Head of caudate nucleus (tissue), 42 donors: ENCODE data around the gene TCEANC2.

Experiments
- DNase-seq, 42 donors: peaks; one replicate each; pipeline versions ENCODE4 v3.0.0 to v3.0.0-alpha.2; 2020 to 2021; ENCODE audit warnings: mixed read lengths in 7 of 42
- intact Hi-C: fragments of 100-400 bp; cut with DNase I; formaldehyde crosslinking; loops from one replicate; pipeline ENCODE4 v1.15.0; 2022

Gene TCEANC2

DNA sequence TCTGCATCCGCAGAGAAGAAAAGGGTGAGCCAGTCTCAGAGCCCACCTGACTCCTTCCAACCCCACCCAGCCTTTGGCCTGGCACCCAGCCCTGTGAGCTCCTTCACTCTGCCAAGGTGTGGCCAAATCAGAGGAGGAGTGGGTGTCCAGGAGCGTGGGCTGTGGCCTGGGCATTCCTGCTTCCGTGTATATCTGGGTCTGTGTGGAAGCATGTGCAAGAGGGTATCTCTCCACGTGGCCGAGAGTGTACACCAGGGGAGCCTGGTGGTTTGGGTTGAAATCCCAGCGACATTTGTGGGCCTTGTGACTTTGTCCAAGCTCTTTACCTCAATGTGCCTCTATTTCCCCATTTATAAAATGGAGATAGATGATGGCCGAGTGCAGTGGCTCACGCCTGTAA, 69.6 kb downstream of the TCEANC2 start:
- intact Hi-C loops, result loop anchor here (5.0 kb wide), 1 partner anchor 369 kb away; no protein-coding TSS in a partner anchor
- no peak for DNase-seq

DNA sequence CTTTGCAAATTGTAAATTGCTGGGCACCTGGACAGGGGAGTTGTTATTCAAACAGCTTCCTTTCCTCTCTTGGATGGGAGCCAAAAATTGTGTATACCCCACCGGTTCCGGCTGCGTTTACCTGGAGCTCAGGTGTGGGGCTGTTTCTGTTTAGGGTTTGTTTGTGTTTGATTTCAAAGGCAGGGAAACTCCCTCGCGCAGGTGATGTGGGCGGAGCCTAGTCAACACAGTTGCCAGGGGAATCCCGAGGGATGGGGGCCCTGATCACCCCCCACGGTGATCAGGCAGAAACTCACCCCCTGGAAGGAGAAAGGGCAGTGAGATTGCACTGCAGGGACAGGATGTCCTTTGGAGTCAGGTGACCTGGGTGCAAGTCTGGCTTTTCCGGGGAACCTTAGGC, 71.1 kb downstream of the TCEANC2 start:
- intact Hi-C loops, result loop anchor here (5.0 kb wide), 1 partner anchor 368 kb away; no protein-coding TSS in a partner anchor
- DNase-seq, result no peak

DNA sequence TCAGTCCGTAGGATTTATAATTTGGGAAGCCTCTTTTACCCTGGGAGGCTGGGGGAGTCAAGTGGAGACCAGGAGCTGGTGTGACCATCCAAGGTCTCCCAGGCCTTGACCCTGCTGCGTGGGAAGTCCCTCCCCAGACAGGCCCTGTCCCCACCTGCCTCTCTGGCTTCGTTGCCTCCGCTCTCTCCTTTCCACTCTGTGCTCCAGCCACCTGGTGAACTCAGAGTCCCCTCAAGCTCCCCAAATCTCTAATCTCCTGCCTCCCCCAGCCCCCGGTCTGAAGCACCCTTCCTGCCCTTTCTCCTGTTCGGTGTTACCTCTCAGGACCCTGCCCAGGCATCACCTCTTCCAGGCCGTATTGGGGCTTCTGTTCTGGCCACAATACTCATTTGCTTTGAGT, 71.5 kb downstream of the TCEANC2 start:
- intact Hi-C loops, result loop anchor here (5.0 kb wide), 1 partner anchor 367 kb away; no protein-coding TSS in a partner anchor
- DNase-seq, result no peak

DNA sequence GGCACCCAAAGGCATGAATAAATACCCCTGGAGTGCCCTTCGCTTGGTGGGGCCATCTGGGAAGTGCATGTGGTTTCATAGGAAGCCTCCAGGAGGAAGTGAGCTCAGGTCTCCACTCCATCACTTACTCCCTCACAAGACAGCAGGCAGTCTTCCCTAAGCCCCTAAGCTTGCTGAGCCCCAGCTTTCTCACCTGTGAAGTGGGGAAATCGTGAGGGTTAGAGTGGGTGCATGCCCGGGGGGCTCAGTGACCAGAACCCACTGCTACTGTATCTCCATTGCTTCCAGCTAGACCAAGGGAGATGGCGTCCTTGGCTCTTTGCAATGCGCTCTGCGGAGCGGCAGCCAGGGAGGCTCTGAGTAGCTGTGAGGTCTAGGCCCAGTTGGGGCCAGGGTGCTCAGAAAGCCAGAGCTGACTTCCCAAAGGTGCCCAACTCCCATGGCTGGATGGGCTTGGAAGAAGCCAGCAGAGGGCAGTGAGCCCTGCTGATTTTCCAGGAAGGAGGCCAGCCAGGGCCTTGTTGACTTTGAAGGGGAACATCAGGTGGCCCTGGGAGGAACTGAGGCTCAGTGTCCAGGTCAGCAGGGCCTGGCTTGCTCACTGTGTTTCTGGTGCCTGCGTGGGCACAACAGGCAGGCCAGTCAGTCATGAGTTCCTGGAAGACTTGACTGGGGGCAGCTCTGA, 72.1 kb downstream of the TCEANC2 start:
- intact Hi-C loops, result no loop called here
- peak in 20 of 42 donors; percentile 6 to 45 (median 22) for DNase-seq

DNA sequence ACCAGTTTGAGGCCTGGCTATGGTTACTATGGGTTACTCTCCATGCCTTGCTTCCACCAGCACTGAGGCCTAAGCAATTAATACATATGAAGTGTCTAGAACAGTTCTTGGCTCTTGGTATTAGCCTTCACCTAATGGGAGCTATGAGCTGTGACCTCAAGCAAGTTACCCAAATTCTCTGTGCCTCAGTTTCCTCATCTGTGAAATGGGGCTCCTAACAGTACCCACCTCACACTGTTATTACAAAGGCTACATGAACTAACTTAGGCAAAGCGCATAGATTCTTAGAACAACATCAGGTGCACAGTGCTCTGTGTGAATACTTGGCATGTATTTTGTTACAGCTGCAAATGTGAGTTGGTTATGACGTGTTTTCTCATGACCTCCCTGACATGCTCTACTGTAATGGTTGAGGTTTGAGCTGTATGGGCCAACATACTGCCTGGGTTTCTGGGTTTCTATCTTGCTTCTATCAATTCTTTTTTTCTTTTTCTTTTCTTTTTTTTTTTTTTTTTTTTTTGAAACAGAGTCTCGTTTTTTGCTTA, 72.9 kb downstream of the TCEANC2 start:
- no peak for DNase-seq
- intact Hi-C loops, result no loop called here

DNA sequence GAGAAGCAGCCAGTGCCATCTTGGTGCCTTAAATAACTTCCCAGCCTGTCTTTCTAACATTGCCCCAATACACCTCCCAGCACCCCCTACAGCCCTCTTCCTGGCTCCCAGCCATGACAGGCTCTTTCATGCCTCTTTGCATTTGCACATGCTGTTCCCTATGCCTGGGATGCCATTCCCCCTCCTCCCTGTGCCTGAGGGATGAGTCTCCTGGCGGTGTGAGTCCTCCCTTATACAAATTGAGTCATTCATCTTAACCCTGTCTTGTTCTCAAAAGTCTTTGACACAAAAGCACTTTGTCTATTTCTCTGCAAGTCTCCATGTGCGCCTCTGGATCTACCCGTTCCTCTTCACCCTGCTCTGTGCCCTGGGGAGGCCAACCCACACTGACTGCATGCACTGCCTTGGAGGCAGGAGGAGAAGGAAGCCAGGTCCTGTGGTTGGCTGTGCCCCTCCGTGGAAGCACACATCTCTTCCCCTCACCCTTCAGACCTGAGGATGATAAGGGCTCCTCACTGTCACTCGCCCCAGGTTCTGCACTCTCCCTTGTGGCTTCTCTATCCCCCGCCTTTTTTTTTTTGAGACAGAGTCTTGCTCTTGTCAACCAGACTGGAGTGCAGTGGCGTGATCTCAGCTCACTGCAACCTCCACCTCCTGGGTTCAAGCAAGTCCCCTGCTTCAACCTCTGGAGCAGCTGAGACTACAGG, 74.3 kb downstream of the TCEANC2 start:
- intact Hi-C loops, result no loop called here
- no peak for DNase-seq

DNA sequence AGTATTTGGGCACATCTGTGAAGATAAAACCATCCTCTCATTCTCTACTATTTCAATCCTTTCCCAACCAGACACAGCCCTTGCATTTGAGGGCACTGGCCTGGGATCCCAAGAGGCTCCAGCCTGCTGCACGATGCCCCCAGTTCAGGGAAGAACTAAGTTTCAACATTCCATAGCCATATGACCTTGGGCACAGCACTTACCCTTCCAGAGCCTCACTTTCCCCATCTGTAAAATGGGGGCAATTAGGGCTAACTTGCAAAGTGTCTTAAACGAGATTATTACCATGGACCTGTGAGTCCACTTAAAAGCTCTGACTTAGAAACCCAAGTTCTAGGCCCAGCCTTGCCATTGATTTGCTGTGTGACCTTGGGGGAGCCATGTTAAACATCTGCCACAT, 76.5 kb downstream of the TCEANC2 start:
- intact Hi-C loops, result no loop called here
- no peak for DNase-seq

DNA sequence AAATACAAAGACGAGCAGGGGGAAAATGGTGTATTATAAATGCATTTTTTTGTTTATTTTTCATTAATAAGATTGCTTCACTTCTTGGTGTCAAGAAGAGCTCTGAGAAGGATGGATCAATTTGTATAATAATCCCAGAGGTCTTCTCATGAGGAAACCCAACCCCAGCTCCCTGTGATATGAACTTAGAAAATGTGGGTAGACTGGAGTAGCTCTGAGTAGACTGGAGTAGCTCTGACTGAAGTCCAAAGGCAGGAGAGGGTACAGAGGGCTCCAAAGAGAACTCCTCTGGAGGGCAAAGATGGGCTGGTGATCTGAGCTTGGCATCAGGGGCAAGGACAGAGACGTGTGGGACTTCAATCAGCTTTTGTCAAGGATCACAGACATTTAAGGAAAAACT, 78.0 kb downstream of the TCEANC2 start:
- DNase-seq, result no peak
- intact Hi-C loops, result no loop called here

DNA sequence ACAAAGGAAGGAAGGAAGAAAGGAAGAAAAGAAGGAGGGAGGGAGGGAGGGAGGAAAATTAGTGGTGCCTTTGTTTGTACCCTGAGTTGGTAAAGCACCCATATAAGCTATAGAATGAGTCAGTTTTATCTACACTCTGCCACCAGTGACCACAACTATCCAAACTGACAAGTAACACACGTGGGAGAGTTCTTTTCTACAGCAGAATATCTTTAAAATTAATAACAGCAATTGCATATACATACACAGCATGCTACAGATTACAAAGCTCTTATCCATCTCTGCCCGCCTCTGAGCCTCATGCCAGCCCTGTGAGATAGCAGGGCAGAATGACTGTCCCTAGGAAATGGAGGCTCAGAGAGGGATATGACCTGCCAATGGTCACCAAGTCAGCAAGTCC, 79.1 kb downstream of the TCEANC2 start:
- intact Hi-C loops, result no loop called here
- DNase-seq, result no peak

DNA sequence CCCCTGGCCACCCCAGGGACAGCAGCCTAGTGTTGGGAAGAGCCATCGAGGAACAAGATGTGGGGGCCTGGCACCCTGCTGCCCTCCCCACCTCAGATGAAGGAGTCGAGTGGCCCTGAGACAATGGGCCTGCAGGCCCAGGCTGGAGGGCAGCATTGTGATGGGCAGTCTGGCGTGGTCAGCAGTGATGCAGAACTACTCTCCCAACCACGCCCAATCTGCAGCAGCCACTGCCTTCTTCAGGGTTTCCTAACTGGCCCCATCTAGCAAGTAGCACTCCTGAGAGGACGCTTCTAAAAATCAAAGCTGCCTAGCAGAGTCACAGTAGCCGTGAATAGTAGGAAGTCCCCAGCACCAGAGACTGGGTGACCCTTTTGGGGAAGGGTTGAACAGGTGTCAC, 80.9 kb downstream of the TCEANC2 start:
- intact Hi-C loops, result no loop called here
- no peak for DNase-seq

DNA sequence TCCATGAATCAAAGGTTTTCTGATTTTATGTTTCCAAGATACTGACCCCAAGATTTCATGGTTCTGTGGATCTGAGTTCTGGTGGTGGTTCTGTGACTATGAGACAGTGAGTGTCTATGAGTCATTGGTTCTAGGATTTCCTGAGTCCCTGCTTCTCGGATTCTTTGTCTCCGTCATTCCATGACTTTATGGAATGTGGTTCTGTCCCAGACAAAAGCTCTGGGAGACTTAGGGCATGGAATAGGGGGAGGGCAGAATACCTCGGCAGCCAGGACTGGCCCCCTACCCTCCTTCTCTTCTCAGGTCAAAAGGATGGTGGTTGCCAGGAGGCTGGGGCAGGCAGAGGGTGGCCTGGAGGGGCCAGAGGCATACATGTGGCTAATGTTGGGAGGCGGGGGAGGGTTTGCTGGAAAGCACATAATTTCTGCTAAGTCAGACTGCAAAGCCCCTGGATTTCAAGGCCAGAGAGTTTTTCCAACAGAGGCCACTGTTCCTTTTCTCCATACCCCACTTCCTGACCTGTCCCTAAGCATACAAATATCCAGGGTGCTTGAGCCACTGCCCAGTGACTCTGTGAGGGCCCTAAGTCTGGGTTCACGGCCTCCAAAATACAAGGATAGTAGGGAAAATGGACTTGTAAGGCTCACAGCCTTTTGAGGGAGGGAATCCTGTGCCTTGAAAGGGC, 82.2 kb downstream of the TCEANC2 start:
- intact Hi-C loops, result no loop called here
- DNase-seq, result no peak

DNA sequence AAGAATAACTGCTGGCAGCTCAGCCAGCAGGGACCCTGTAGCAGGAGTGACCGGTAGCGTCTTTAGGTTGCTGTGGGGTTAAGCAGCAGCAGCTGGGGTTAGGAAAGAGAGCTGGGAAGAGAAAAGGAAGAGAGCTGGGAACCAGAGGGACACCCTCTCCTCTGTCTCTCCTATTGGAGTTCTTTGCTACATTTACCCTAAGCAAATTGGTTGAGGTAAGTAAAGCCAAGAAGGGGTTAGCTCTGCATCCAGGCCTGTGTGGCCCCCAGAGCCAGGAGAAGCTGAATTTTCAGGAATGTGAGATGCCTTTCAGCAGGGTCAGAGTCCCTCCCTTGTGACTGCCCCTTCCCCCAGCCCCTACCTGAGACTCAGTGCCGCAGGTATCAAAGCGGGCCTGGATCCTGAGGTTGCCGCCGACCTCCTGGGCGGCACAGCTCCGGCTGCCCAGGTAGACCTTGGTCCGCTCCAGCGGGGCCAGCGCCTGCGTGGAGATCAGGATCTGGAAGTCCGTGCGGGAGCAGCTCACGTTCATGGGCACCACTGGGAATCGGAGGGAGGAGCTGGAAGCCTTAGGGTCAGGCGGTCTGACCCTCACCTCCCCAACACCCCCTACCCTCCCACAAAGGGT, 83.0 kb downstream of the TCEANC2 start:
- DNase-seq, result no peak
- intact Hi-C loops, result no loop called here

DNA sequence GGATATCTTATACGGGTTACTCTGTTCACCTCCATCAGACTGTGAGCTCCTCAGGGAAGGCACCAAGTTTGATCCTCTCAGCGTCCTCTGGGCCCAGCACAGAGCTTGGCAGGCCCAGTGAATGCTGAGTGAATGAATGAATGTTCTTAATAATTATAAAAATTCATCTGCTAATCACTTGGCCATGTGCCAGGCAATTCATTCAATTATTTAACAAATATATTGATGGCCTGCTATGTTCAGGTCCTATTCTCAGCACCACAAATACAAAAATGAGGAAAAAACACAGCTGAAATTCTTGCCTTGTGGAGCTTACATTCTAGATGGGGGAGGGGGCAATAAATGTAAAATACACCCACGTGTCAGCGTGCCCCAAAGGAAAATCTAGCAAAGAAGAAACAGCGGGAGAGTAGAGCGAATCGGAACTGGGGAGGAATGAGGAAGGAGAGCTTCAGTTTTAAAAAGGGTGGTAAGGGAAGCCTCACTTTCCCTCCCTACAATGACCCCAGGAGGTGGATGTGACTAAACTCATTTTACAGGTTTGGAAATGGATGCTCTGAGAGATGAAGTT, 83.6 kb downstream of the TCEANC2 start:
- intact Hi-C loops, result no loop called here
- no peak for DNase-seq

DNA sequence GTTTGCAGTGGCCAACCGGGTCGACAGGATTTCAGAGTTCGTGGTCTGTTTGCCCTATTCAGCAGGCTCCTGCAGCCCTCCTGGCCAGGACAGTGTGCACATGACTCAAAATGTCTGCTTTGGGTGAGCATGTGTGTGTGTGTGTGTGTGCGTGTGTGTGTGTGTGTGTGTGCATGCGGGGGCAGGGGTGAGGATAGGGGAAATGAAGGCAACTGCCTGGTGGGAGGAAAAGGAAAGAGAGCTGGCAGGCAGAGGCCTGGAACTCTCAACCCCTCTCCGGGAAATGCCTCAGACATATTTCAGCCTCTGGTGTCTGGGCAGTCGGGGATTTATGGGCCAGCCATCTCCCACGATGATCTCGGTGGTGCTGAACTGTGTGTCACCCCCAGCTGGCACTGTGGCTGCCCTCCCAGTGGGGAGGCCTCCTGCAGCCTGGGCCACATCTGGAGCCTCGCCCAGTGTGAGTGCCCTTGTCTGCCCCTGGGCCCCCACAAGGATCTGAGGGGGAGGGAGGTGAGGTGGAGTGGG, 84.2 kb downstream of the TCEANC2 start:
- DNase-seq, result no peak
- intact Hi-C loops, result no loop called here

DNA sequence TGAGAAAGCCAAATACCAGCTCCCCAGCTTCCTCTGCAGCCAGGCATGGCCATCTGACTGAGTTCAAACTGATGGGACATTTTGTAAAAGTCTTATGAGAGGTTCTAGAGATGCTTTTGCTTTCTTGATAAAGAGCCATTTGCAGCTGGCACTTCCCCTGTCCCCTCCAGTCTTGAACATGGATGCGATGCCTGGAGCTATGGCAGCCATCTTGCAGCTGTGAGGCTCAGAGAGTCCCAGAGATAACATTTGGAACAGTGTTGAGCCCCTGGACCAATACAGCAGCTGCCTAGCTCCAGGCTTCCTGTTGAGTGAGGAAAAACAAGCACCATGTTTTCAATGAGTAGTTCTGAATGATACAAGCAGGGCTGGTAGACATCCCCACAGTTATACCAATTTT, 85.6 kb downstream of the TCEANC2 start:
- intact Hi-C loops, result no loop called here
- no peak for DNase-seq

DNA sequence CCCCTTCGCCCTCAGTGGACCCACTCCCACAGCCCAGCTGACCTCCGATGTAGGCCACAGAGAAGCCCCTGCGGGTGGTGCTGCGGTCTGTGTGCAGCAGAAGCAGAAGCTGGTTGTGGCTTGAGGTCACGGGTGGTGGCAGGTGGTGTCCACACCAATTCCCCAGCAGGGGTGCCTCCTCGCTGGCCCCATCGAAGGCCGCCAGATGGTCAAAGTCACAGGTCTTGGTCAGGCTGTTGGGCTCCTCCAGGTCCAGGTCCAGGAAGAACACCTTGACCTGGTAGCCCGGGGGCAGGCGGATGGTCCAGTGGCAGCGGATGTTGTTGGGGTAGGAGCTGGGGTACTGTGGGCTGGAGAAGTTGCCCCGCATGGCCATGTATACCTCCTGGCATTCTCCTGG, 86.3 kb downstream of the TCEANC2 start:
- intact Hi-C loops, result no loop called here
- no peak for DNase-seq

DNA sequence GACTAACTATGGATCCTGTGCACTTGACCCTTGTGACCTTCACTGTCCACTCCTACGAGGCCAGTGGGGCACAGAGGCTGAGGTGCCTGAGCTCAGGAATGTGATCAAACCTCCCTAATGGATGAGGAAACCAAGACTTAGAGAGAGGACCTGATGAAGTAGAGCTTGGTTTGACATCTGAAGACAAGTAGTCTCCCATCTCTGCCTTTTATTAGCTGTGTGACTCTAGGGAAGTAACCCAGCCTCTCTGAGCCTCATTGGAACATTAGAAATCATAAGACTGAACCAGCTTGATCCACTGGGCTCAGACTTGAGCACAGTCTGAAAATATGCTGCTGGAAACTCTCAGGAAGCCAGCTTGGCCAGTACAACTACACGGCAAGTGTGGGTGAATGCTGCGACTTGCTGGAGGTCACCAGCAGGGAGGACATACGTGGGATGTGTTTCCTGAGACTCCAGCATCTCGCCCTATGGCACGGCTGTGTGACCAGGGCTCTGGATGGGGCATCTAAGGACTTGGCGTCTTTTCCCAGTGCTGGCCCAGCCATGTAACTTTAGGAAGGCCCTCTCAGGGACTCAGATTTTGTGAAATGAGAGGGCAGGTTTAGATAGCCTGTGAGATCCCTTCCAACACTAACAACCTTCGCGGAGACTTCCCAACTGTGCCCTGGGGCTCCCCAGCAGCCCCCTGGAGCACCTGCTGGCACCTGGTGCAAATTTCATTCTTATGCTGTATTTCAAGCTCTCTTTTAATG, 88.9 kb downstream of the TCEANC2 start:
- DNase-seq, result no peak
- intact Hi-C loops, result no loop called here

DNA sequence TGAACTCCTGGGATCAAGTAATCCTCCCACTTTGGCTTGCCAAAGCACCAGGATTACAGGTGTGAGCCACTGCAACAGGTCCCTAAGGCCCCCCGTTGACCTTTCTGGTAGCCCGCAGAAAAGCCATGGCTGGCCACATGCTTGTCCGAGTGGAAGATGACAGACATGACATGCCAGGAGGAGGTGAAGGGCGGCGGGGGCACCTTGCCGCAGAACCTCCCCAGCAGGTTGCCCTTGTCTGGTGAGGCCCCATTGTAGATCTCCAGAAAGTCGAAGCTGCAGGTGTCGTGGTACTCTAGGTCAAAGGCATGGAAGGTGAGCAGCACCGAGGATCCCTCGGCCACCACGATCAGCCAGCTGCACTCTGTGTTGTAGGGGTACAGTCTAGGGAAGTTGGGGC, 91.0 kb downstream of the TCEANC2 start:
- intact Hi-C loops, result no loop called here
- DNase-seq, result no peak
